BE2C (cell line): Measurements from ENCODE around the gene NFYA.

Experiments used
- DNase-seq: peaks from one replicate; pipeline ENCODE4 v3.0.0-alpha.2; 2020
- H3K27me3 ChIP-seq: fragments of 250-450 bp; sonication (Bioruptor Pico); 2 replicates; pipeline ENCODE4 v1.5.1; 2020; ENCODE audit warnings: mild to moderate bottlenecking
- H3K36me3 ChIP-seq: fragments of 250-450 bp; sonication (Bioruptor Pico); 2 replicates; pipeline ENCODE4 v1.5.1; 2020; ENCODE audit warnings: mild to moderate bottlenecking
- H3K4me1 ChIP-seq: fragments of 250-450 bp; sonication (Bioruptor Pico); 2 replicates; pipeline ENCODE4 v1.5.1; 2020
- H3K4me3 ChIP-seq: 2 replicates; pipeline ENCODE4 v1.5.1; 2011; ENCODE audit warnings: low read depth, low read length
- H3K9me3 ChIP-seq: fragments of 250-450 bp; sonication (Bioruptor Pico); 2 replicates; pipeline ENCODE4 v1.5.1; 2020
- TF ChIP-seq, protein P1 (sequence below): IDR thresholded peaks from 2 replicates; pipeline ENCODE4 v1.5.1; 2012; ENCODE audit warnings: mild to moderate bottlenecking, low read depth, low read length

The NFYA gene

DNA sequence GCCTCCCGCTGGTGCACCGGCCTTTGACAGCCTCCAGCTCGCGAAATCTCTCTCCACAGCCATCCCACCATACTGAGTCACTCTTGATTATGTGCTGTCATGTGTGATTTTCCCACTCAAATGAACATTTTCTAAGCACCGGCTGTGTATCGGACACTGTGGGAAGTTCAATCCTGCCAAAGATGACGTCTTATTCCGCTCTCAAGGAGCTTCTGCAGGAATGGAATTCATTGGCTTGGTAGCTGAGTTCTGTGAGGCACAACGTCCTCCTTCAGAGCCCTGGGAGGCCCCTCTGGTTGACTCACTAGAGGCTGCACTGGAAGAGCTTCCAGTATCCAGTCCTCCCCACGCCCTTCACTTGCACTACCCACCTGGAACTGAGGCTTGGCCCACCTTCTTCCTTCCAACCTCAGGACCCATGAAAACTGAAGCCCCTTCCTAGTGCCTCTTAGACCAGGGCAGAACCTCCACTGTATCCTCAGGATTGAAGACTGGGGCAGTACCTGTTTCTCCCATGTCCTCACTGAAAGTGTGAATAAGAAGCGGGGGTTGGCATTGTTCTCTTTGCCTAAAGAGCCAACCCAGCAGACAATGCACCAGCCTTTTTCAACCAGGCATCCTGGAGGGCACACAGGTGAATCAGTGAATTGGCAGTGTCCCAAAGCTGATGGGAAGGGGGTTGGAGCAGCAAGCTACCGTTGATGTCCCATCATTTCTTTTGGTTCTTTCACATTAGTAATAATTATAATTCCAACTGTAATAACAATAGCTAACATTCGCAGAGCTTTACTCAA lies 35.5 kb upstream of the NFYA start:
- DNase-seq: no peak

DNA sequence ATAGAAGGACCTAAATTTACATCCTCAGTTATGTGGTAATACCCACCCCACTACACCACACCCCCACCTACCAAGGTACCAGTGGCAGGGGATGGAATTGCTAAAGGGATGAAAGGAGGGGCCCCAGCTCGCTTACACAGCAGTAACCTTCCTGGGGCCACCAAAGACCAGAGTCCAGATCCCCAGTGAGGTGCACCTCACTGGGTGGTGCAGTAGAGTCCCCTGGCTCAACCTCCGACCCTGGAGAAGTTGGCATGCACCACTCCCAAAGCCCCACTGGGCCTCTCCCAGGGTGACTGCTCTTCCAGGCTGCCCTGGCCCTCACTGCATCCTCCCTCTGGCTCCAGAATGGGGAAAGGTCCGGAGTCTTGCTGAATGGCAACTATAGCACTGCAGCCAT lies 34.6 kb upstream of the NFYA start:
- H3K9me3 ChIP-seq: no peaks in the 10 kb centered on the region
- H3K27me3 ChIP-seq: no peaks in the 10 kb centered on the region
- TF ChIP-seq, protein P1, sequence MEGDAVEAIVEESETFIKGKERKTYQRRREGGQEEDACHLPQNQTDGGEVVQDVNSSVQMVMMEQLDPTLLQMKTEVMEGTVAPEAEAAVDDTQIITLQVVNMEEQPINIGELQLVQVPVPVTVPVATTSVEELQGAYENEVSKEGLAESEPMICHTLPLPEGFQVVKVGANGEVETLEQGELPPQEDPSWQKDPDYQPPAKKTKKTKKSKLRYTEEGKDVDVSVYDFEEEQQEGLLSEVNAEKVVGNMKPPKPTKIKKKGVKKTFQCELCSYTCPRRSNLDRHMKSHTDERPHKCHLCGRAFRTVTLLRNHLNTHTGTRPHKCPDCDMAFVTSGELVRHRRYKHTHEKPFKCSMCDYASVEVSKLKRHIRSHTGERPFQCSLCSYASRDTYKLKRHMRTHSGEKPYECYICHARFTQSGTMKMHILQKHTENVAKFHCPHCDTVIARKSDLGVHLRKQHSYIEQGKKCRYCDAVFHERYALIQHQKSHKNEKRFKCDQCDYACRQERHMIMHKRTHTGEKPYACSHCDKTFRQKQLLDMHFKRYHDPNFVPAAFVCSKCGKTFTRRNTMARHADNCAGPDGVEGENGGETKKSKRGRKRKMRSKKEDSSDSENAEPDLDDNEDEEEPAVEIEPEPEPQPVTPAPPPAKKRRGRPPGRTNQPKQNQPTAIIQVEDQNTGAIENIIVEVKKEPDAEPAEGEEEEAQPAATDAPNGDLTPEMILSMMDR: no peak
- H3K4me1 ChIP-seq: no peaks in the 10 kb centered on the region
- no peak for DNase-seq
- no peak overlapping the region for H3K4me3 ChIP-seq
- no peaks in the 10 kb centered on the region for H3K36me3 ChIP-seq

More for the DNA sequence above, 35.5 kb upstream of the NFYA start:
- H3K9me3 ChIP-seq: no peaks in the 10 kb centered on the region
- TF ChIP-seq, protein P1: no peak
- no peak overlapping the region for H3K4me3 ChIP-seq
- H3K4me1 ChIP-seq: no peaks in the 10 kb centered on the region
- no peaks in the 10 kb centered on the region for H3K27me3 ChIP-seq
- H3K36me3 ChIP-seq: no peaks in the 10 kb centered on the region

DNA sequence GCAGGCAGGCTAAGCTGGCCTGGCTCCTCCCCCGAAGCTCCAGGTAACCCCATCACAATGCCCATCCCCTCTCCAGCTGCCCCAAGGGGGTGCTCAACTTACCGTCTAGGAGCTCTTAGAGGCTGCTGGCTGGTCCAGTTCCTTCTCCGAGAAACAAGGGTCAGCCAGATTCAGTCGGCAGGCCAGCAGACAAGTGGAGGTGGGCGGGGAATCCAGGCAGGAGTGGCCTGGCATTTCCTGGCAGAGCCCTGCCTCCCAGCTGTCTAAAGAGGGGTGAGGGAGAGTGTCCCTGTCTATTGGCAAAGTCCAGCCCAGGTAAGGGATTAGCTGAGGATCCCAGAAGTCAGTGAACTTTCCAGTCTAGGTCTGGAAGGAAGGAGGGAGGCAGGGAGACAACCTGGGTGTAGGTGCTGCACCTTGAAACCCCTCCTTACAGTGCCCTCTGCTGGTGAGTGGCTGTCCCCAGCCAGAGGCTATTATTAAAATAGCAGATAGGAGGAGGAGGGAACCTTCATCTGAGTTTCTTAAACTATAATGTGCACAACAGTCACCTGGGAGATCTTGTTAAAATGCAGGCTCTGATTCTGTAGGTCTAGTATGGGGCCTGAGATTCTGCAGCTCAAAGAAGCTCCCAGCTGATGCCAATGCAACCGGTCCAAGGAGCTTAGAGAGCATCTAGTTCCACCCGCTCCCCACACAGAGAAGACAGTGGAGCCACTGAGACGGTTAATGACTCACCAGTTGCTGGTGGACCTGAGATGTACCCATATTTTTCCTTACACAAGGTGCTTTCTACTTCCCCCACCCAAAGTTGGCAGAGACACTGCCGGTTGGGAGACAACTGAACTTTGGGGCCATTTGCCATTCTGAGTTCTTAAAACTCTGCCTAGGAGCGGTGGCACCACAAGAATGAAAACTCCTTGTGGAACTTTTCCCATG lies 33.4 kb upstream of the NFYA start, which contains the start of gene UNC5CL:
TSS of gene UNC5CL (minus strand) at position 162 of the 939 bp plus-strand sequence. CDS start 4,147 bp downstream, outside the sequence.
- Histone ChIP-seq H3K4me3 (no peak within 1 kb of the TSS), H3K9me3 (no peaks in the 10 kb centered on the region), H3K27me3 (no peaks in the 10 kb centered on the region), H3K36me3 (no peaks in the 10 kb centered on the region), H3K4me1 (no peaks in the 10 kb centered on the region)
- TF ChIP-seq, protein P1: peak; percentile 87
- DNase-seq: peak; percentile 66

DNA sequence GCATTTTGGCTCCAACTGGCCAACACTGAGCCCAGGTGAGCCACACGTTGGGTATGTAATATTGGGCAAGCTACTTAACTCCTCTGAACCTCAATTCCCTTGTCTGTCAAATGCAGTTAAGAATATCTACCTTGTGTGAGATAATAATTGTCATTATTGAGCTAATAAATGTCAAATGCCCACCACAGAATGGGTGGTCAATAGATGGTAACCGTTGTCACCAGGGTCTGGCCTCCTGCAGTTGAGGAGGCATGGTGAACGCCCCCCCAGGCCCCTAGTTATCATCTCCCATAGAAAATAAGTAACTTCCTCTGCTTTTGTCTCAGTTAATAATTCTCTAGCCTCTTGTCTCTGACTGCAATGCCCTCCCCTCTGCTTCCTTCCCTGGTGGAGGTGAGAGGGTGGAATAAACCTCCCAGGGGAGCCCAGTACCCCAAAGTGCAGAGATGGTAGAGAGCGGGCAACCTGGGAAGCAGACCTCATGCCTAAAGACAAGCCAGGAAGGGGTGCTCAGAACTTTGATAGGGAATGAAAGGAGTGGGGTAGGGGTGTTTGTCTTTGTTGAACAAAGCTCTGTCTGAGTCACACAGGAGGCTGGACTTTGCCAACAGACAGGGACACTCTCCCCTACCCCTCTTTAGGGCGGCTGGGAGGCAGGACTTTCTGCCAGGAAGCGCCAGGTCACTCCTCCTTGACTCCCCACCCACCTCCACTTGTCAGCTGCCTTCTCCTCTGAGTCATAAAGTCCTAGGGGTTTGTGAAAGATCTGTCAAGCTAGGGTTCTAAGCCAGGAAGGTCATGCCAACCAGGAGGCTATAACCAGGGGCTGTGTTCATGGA lies 32.5 kb upstream of the NFYA start:
- no peaks in the 10 kb centered on the region for H3K27me3 ChIP-seq
- H3K4me3 ChIP-seq: no peak overlapping the region
- TF ChIP-seq, protein P1: no peak
- no peaks in the 10 kb centered on the region for H3K36me3 ChIP-seq
- DNase-seq: no peak
- H3K4me1 ChIP-seq: no peaks in the 10 kb centered on the region
- no peaks in the 10 kb centered on the region for H3K9me3 ChIP-seq

DNA sequence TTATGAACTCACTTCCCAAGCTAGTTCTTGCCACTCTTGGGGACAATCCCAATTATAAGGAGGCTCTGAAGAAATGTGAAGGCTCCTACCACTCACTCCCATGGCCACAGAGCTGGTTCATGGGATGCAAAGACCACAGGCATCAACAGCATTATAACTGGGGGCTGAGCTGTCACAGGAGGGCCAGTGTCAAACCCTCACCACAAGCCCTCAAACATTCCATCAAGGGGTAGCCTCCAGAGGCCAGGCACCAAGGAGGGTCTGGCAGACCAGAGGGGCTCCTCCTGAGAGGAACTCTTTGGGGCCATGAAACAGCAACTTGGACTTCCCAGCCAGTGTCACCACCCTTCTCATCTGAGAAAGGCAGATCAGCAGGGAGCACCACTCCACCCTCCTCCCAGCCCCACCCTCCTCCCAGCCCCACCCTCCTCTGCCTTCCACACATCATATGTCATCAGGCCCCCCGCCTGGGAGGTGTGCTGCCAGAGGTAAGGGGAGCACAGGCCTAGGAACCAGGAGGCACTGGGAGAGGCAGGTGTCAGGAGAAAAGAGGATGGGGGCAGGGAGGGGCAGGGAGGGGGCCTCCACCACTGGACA lies 31.7 kb upstream of the NFYA start:
- TF ChIP-seq, protein P1: no peak
- no peak for DNase-seq
- H3K9me3 ChIP-seq: no peaks in the 10 kb centered on the region
- H3K4me3 ChIP-seq: no peak overlapping the region
- H3K27me3 ChIP-seq: no peaks in the 10 kb centered on the region
- H3K4me1 ChIP-seq: no peaks in the 10 kb centered on the region
- H3K36me3 ChIP-seq: no peaks in the 10 kb centered on the region
